ENCODE data around the gene WNT2. TPM values are rescaled to one million over a fixed set of nuclear protein-coding genes. Genes with fewer than 3 reads are reported as not detected.
"Not testable (repeated sequence)": the region's sequence is repeated elsewhere in the genome, so short reads cannot be mapped to it uniquely, and the experiment has no call there.

The WNT2 gene
- total and polyA plus RNA-seq, 2 experiments from 2014 or later, result 260 to 378 TPM

DNA sequence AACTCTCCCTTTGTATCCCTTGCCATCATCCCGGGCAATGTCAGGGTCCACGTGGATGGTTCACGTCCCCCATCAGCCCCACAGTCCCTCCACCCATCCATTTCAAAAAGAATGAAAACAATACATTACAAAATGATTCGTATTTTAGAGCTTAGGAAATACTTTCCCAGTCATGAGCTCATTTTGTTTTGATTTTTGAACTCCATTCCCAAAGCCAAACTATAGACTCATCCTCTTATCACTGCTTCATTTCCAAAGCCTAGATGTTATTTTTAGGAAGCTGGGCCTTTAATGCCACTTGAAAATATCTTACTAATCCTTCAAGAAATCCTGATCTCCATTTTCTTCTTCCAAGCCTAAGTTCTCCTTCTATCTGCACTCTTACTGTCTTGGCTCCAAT, 72.1 kb downstream of the WNT2 start:
- peaks cover 11% of the 10 kb centered on the region for H3K4me1 ChIP-seq (ENCODE audit: low read depth)
- H3K36me3 ChIP-seq, result no peaks in the 10 kb centered on the region
- DNase-seq (ENCODE audit: low read depth in 1 of 2, low spot score in 1 of 2), result peak in 1 of 2 donors; percentile 24
- H3K27ac ChIP-seq, result no peak overlapping the region
- H3K27me3 ChIP-seq, result no peaks in the 10 kb centered on the region
- H3K9me3 ChIP-seq (ENCODE audit: low read depth), result no peaks in the 10 kb centered on the region
- TF ChIP-seq, protein P1, sequence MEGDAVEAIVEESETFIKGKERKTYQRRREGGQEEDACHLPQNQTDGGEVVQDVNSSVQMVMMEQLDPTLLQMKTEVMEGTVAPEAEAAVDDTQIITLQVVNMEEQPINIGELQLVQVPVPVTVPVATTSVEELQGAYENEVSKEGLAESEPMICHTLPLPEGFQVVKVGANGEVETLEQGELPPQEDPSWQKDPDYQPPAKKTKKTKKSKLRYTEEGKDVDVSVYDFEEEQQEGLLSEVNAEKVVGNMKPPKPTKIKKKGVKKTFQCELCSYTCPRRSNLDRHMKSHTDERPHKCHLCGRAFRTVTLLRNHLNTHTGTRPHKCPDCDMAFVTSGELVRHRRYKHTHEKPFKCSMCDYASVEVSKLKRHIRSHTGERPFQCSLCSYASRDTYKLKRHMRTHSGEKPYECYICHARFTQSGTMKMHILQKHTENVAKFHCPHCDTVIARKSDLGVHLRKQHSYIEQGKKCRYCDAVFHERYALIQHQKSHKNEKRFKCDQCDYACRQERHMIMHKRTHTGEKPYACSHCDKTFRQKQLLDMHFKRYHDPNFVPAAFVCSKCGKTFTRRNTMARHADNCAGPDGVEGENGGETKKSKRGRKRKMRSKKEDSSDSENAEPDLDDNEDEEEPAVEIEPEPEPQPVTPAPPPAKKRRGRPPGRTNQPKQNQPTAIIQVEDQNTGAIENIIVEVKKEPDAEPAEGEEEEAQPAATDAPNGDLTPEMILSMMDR (IDR thresholded peaks at IDR 0.05; ENCODE audit: low read depth, low read length), result no peak
- no peak overlapping the region for H3K4me3 ChIP-seq

DNA sequence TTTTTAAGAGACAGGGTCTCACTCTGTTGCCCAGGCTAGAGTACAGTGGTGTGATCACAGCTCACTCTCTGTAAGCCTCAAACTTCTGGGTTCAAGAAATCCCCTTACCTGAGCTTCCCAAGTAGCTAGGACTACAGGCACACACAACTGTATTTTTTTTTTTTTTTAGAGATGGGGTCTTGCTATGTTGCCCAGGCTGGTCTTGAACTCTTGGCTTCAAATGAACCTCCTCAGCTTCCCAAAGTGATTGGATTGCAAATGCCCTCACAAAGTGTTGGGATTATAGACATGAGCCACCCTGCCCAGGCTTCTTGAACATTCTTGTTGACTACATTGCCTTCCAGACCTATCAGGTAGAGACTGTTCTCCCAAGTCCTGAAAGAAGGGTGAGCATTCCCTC, 72.6 kb downstream of the WNT2 start:
- Histone ChIP-seq H3K9me3 (ENCODE audit: low read depth) (no peaks in the 10 kb centered on the region), H3K27ac (no peak overlapping the region), H3K36me3 (no peaks in the 10 kb centered on the region), H3K4me1 (ENCODE audit: low read depth) (peaks cover 11% of the 10 kb centered on the region), H3K4me3 (no peak overlapping the region), H3K27me3 (no peaks in the 10 kb centered on the region)
- no peak for DNase-seq (ENCODE audit: low read depth in 1 of 2, low spot score in 1 of 2)
- TF ChIP-seq, protein P1 (IDR thresholded peaks at IDR 0.05; ENCODE audit: low read depth, low read length), result no peak

DNA sequence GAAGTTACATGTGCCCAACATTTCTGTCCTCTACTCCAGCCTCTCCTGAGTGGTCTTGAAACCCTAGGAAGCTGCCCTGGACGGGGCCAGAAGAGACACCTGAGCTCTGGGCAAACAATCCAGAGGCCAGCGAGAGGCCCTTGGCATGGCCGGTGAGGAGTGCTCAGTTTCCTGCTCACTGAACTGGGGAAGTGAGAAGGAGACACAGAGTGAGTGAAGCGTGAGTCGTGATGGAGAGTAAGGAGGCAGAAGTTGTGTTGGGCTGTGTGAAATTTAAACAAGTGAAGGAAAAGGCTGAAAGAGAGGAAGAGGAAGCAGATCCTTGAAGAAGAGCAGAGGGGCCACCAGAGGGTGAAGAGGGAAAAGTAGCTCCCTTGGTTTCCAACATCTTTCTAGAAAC, 73.2 kb downstream of the WNT2 start:
- H3K36me3 ChIP-seq, result no peaks in the 10 kb centered on the region
- peaks cover 11% of the 10 kb centered on the region for H3K4me1 ChIP-seq (ENCODE audit: low read depth)
- H3K4me3 ChIP-seq, result no peak overlapping the region
- DNase-seq (ENCODE audit: low read depth in 1 of 2, low spot score in 1 of 2), result no peak
- TF ChIP-seq, protein P1 (IDR thresholded peaks at IDR 0.05; ENCODE audit: low read depth, low read length), result no peak
- no peaks in the 10 kb centered on the region for H3K9me3 ChIP-seq (ENCODE audit: low read depth)
- H3K27me3 ChIP-seq, result no peaks in the 10 kb centered on the region
- H3K27ac ChIP-seq, result no peak overlapping the region

DNA sequence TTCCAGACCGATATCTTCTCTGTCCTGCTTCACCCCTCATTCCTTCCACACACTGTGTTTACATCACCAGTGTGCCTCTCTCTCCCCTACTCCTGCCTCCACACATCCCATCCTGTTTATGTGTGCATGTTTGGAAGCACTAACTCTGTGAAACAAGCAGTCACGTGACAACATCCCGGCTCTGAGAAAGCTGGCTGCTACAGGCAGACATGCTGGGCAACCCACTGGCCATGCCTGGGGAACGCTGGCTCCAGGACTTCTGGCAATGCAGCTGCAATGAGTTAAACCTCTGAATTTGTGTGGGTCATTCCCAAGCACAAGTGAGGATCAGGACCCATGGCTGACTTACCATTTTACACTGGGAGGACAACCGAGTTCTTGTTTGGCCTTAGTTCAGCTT, 74.0 kb downstream of the WNT2 start:
- H3K4me3 ChIP-seq, result no peak overlapping the region
- no peaks in the 10 kb centered on the region for H3K36me3 ChIP-seq
- peaks cover 8% of the 10 kb centered on the region for H3K4me1 ChIP-seq (ENCODE audit: low read depth)
- peak in 1 of 2 donors; percentile 4 for DNase-seq (ENCODE audit: low read depth in 1 of 2, low spot score in 1 of 2)
- no peaks in the 10 kb centered on the region for H3K27me3 ChIP-seq
- H3K27ac ChIP-seq, result no peak overlapping the region
- H3K9me3 ChIP-seq (ENCODE audit: low read depth), result no peaks in the 10 kb centered on the region
- TF ChIP-seq, protein P1 (IDR thresholded peaks at IDR 0.05; ENCODE audit: low read depth, low read length), result no peak

DNA sequence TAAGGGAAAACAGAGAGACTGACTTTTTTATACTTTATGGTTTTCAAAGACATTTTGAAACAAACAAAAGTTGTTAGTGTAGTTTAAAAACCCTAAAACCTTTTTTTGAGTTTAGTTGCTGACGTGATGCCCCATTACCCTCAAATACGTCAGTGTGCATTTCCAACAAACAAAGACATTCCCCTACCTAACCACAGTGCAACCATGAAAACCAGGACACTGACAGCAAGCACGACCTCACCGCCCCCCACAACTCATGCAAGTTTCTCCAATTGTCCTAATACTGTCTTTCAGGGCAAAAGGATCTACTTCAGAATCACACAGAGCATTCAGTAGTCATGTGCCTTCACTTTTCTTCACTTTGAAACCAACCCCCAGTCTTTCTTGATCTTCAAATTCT, 75.0 kb downstream of the WNT2 start:
- DNase-seq (ENCODE audit: low read depth in 1 of 2, low spot score in 1 of 2), result no peak
- no peak overlapping the region for H3K27ac ChIP-seq
- peaks cover 14% of the 10 kb centered on the region for H3K4me1 ChIP-seq (ENCODE audit: low read depth)
- H3K27me3 ChIP-seq, result no peaks in the 10 kb centered on the region
- H3K4me3 ChIP-seq, result no peak overlapping the region
- no peaks in the 10 kb centered on the region for H3K36me3 ChIP-seq
- no peaks in the 10 kb centered on the region for H3K9me3 ChIP-seq (ENCODE audit: low read depth)
- TF ChIP-seq, protein P1 (IDR thresholded peaks at IDR 0.05; ENCODE audit: low read depth, low read length), result no peak

DNA sequence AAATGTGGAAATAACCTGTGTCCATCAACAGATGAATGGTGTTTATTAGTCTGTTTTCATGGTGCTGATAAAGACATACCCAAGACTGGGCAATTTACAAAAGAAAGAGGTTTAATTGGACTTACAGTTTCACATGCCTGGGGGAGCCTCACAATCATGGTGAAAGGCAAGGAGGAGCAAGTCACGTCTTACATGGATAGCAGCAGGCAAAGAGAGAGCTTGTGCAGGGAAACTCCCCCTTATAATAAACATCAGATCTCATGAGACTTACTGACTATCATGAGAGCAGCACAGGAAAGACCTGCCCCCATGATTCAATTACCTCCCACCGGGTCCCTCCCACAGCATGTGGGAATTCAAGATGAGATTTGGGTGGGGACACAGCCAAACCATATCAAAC, 77.2 kb downstream of the WNT2 start:
- not testable (repeated sequence) for DNase-seq (ENCODE audit: low read depth in 1 of 2, low spot score in 1 of 2); H3K36me3 ChIP-seq; H3K27ac ChIP-seq; H3K4me3 ChIP-seq; H3K27me3 ChIP-seq; H3K9me3 ChIP-seq (ENCODE audit: low read depth)
- H3K4me1 ChIP-seq (ENCODE audit: low read depth), result peaks cover 20% of the 10 kb centered on the region

All from cardiac muscle cell (in vitro differentiated cells and primary cell).